HG03460 (cell line): Measurements from ENCODE around the gene RELL1.

ENCODE experiments used
- ATAC-seq: cut with Tn5 transposase; IDR thresholded peaks from one replicate; pipeline ENCODE4 v1.9.1; 2021; ENCODE audit not compliant: unreplicated experiment

RELL1 gene

GRCh38 chr4:37686373-37687193 is at the start of gene RELL1:
RELL1 (minus strand) TSS chr4:37686376; CDS start chr4:37686287, 89 bp downstream.
- peak; percentile 73 for ATAC-seq

- no peak for ATAC-seq
Measured at GRCh38 chr4:37735578-37735977, 49.4 kb upstream of the RELL1 start.

- ATAC-seq, result no peak
Measured at GRCh38 chr4:37734989-37735388, 48.8 kb upstream of the RELL1 start.

- ATAC-seq, result no peak
Measured at GRCh38 chr4:37733240-37733867, 47.2 kb upstream of the RELL1 start.

GRCh38 chr4:37732526-37733186 is 46.5 kb upstream of the RELL1 start:
- no peak for ATAC-seq

GRCh38 chr4:37729649-37730004 is 43.5 kb upstream of the RELL1 start:
- no peak for ATAC-seq

- no peak for ATAC-seq
Measured at GRCh38 chr4:37728064-37728463, 41.9 kb upstream of the RELL1 start.

- ATAC-seq, result no peak
Measured at GRCh38 chr4:37727635-37728034, 41.5 kb upstream of the RELL1 start.

GRCh38 chr4:37726666-37727065 is 40.5 kb upstream of the RELL1 start:
- ATAC-seq, result no peak

- no peak for ATAC-seq
Measured at GRCh38 chr4:37725718-37726117, 39.5 kb upstream of the RELL1 start.

GRCh38 chr4:37723067-37723466 is 36.9 kb upstream of the RELL1 start:
- no peak for ATAC-seq

GRCh38 chr4:37721995-37722638 is 35.9 kb upstream of the RELL1 start:
- ATAC-seq, result no peak

- ATAC-seq, result no peak
Measured at GRCh38 chr4:37719021-37719420, 32.8 kb upstream of the RELL1 start.

GRCh38 chr4:37717576-37717975 is 31.4 kb upstream of the RELL1 start:
- no peak for ATAC-seq

GRCh38 chr4:37715889-37716402 is 29.8 kb upstream of the RELL1 start:
- ATAC-seq, result peak; percentile 89

- no peak for ATAC-seq
Measured at GRCh38 chr4:37710491-37710890, 24.3 kb upstream of the RELL1 start.

- ATAC-seq, result no peak
Measured at GRCh38 chr4:37706032-37706431, 19.9 kb upstream of the RELL1 start.

GRCh38 chr4:37705571-37705970 is 19.4 kb upstream of the RELL1 start:
- ATAC-seq, result no peak

GRCh38 chr4:37699868-37700481 is 13.8 kb upstream of the RELL1 start:
- no peak for ATAC-seq

- no peak for ATAC-seq
Measured at GRCh38 chr4:37697566-37697965, 11.4 kb upstream of the RELL1 start.
